ENCODE measurements around the gene COX7A2L. TPM values are rescaled to one million over a fixed set of nuclear protein-coding genes. Genes with fewer than 3 reads are reported as not detected.

COX7A2L gene
- total RNA-seq, 1 experiment from 2014 or later, result 132 TPM

- CTCF ChIA-PET, result interaction anchor here (0.6 kb wide), 1 partner anchor 24 kb away, joined by 5 read pairs; no protein-coding TSS in a partner anchor
- no peaks in the 10 kb centered on the region for H3K36me3 ChIP-seq (ENCODE audit: control insufficient read depth, insufficient read depth, low read length)
- no peaks in the 10 kb centered on the region for H3K27me3 ChIP-seq (ENCODE audit: control insufficient read depth, insufficient read depth, low read length)
- ATAC-seq (no peak), DNase-seq (ENCODE audit: low read depth, low spot score) (no peak)
- H3K4me3 ChIP-seq (ENCODE audit: low read depth in 2 of 2, low read length in 2 of 2), result no peak overlapping the region
- BruUV-seq (replicated peaks), result no TSS peak
- no peaks in the 10 kb centered on the region for H3K9me3 ChIP-seq (ENCODE audit: control insufficient read depth, insufficient read depth, low read depth, low read length)
- intact Hi-C loops (cut with micrococcal nuclease; ENCODE audit: unreplicated experiment), result no loop called here
- H3K4me1 ChIP-seq (ENCODE audit: control insufficient read depth, insufficient read depth, low read length), result 0 out of 2 replicates have a peak, but pooled peaks cover 3% of the 10 kb centered on the region
- in situ Hi-C loops (cut with HindIII; ENCODE audit: low pct_unique_long_range_greater_than_20kb, low sequenced_read_pairs), result no loop called here
- POLR2A ChIA-PET, result no interaction called here
- TF ChIP-seq TCF7L2 (IDR thresholded peaks at IDR 0.05; ENCODE audit: low read depth, low read length), result no peak
- TF ChIP-seq REST (IDR thresholded peaks at IDR 0.05; ENCODE audit: insufficient read depth in 1 of 2, low read depth in 2 of 2, low read length in 1 of 2), result no peak
- no peak for TF ChIP-seq CTCF (IDR thresholded peaks at IDR 0.05)
- no peak for TF ChIP-seq SIN3A (IDR thresholded peaks at IDR 0.05; ENCODE audit: borderline replicate concordance, insufficient read depth, low read depth, low read length)
- H3K27ac ChIP-seq (ENCODE audit: low read length), result no peak overlapping the region
Measured at GRCh38 chr2:42368817-42369531, 8.0 kb upstream of the COX7A2L start.

- ChIA-PET CTCF (no interaction called here), POLR2A (no interaction called here)
- H3K9me3 ChIP-seq (ENCODE audit: control insufficient read depth, insufficient read depth, low read depth, low read length), result no peaks in the 10 kb centered on the region
- in situ Hi-C loops (cut with HindIII; ENCODE audit: low pct_unique_long_range_greater_than_20kb, low sequenced_read_pairs), result no loop called here
- TF ChIP-seq SIN3A (IDR thresholded peaks at IDR 0.05; ENCODE audit: borderline replicate concordance, insufficient read depth, low read depth, low read length) (no peak), CTCF (IDR thresholded peaks at IDR 0.05) (no peak), REST (IDR thresholded peaks at IDR 0.05; ENCODE audit: insufficient read depth in 1 of 2, low read depth in 2 of 2, low read length in 1 of 2) (no peak), TCF7L2 (IDR thresholded peaks at IDR 0.05; ENCODE audit: low read depth, low read length) (no peak), POLR2AphosphoS5 (IDR thresholded peaks at IDR 0.05; ENCODE audit: low read depth, low read length) (no peak)
- no peaks in the 10 kb centered on the region for H3K27me3 ChIP-seq (ENCODE audit: control insufficient read depth, insufficient read depth, low read length)
- intact Hi-C loops (cut with micrococcal nuclease; ENCODE audit: unreplicated experiment), result no loop called here
- DNase-seq (ENCODE audit: low read depth, low spot score) (no peak), ATAC-seq (0 out of 2 replicates have a peak, but pooled peaks have one; percentile 35)
- no TSS peak for BruUV-seq (replicated peaks)
- H3K27ac ChIP-seq (ENCODE audit: low read length), result no peak overlapping the region
- H3K4me1 ChIP-seq (ENCODE audit: control insufficient read depth, insufficient read depth, low read length), result 0 out of 2 replicates have a peak, but pooled peaks cover 3% of the 10 kb centered on the region
- no peaks in the 10 kb centered on the region for H3K36me3 ChIP-seq (ENCODE audit: control insufficient read depth, insufficient read depth, low read length)
- H3K4me3 ChIP-seq (ENCODE audit: low read depth in 2 of 2, low read length in 2 of 2), result no peak overlapping the region
Measured at GRCh38 chr2:42367835-42368234, 6.8 kb upstream of the COX7A2L start.

All from Panc1 (cell line).